SK-N-SH (cell line): ENCODE measurements around the gene ZNF697.

Experiments used
- CTCF ChIP-seq: fragments of 200-600 bp; sonication (generic); IDR thresholded peaks from 2 replicates; pipeline ENCODE4 v1.6.1; 2017; ENCODE audit warnings: antibody characterized with exemption, mild to moderate bottlenecking, moderate library complexity
- GATA2 ChIP-seq: sonication (generic); formaldehyde crosslinking; IDR thresholded peaks from 2 replicates; pipeline ENCODE4 v1.5.0; 2020; ENCODE audit warnings: mild to moderate bottlenecking, missing genetic modification reagents
- MEF2A ChIP-seq: IDR thresholded peaks from 2 replicates; pipeline ENCODE4 v1.4.0; 2012; ENCODE audit warnings: low read depth, borderline replicate concordance
- POLR2AphosphoS5 ChIP-seq: IDR thresholded peaks from 2 replicates; pipeline ENCODE4 v1.6.1; 2012; ENCODE audit warnings: low read depth, low read length
- SMC3 ChIP-seq: IDR thresholded peaks from 2 replicates; pipeline ENCODE4 v1.6.1; 2012; ENCODE audit warnings: low read depth, low read length, improper control_type of control experiment
- ZBTB33 ChIP-seq: IDR thresholded peaks from 2 replicates; pipeline ENCODE4 v1.4.0; 2012; ENCODE audit warnings: low read depth, borderline replicate concordance

DNA sequence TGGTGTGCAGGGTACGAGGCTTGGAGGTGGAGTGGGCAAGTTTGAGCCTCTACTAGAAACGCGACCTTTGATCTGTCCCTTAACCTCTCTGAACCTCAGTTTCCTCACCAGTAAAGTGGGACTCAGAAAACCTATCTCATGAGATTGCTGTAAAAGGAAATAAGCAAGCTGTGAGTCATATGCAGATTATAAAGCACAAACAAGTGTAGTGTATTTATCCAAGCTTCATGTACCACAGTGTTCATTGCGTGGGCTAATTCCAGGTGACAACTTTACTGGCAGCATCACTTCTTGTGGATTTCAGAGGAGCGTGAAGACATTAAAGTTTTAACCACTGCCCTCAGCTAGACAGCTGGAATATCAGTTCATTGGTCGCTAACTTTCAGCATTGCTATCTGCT lies 44.4 kb downstream of the ZNF697 start:
- TF ChIP-seq SMC3 (no peak), POLR2AphosphoS5 (no peak), CTCF (no peak), ZBTB33 (no peak), MEF2A (no peak), GATA2 (no peak)
